Measurements from ENCODE around the gene CARD8. TPM values are rescaled to one million over a fixed set of nuclear protein-coding genes. Genes with fewer than 3 reads are reported as not detected.

Gene CARD8
- total and polyA plus RNA-seq, 2 of the 8 experiments (the other 6 are each of a cell fraction or from before 2014, with no cell fraction given), result 8.9 to 24.4 TPM

DNA sequence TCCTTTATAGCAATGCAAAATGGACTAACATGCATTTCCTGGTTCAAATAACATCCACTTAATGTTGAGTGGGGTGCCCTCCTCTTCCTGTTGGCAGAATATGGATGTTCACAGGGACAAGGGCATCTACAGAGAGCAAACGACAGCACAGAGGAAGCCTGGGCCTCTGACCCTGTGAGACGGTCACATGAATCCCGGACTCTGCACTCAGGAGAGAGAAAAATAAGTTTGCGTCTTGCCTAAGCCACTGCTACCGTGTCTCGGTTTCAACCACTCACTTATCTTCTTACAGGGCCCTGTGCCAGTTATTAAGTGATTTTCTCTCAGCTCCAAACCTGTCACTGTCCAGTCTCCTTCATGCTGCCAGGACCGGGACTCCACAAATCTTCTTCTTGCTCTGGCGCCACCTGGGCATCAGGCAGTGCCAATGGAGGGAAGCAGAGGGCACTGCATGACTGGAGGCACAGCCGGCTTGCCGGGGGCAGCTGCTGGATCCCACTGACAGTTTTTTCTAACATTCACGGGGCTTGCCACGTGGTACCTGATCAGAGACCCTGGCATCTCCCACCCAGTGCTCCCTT lies 97.4 kb downstream of the CARD8 start:
- Histone ChIP-seq H3K4ac (replicated peaks; ENCODE audit: insufficient read length, low read depth, low read length) (no peak overlapping the region), H2BK5ac (ENCODE audit: low read depth, low read length) (no peak overlapping the region), H2AK5ac (ENCODE audit: low read depth, low read length) (no peak overlapping the region), H3K36me3 (ENCODE audit: control insufficient read depth in 2 of 4, insufficient read depth in 4 of 4, low read length in 3 of 4) (peaks cover 6 to 38% (median 32%) of the 10 kb centered on the region in 4 experiments; a peak in 6 of 8 replicates), H3K27me3 (replicated peaks in 1 of 4; ENCODE audit: control insufficient read depth in 3 of 4, extremely low read depth in 1 of 4, insufficient read depth in 3 of 4, low read length in 3 of 4) (no peaks in the 10 kb centered on the region; a peak in 1 of 7 replicates), H4K8ac (ENCODE audit: extremely low read depth, insufficient read depth, low read length) (no peak overlapping the region), H3K9me3 (ENCODE audit: insufficient read depth in 2 of 2, low read depth in 1 of 2, low read length in 1 of 2) (no peaks in the 10 kb centered on the region), H3K23me2 (ENCODE audit: low read depth, low read length) (peaks cover 2% of the 10 kb centered on the region; the same call in 1 of the 2 replicates), H4K5ac (ENCODE audit: insufficient read length, low read depth, low read length) (no peak overlapping the region), H4K20me1 (replicated peaks in 1 of 2; ENCODE audit: control insufficient read depth in 1 of 2, insufficient read depth in 2 of 2, low read length in 2 of 2) (peaks cover 0 to 7% of the 10 kb centered on the region in 2 experiments), H3K4me2 (ENCODE audit: insufficient read depth in 1 of 2, low read depth in 2 of 2, low read length in 2 of 2) (no peak overlapping the region), H3K18ac (ENCODE audit: extremely low read depth, low read length) (no peak overlapping the region), H4K91ac (replicated peaks; ENCODE audit: insufficient read length, low read length) (no peak overlapping the region), H3K4me3 (ENCODE audit: extremely low read depth in 1 of 4, insufficient read depth in 2 of 4, low read depth in 3 of 4, low read length in 4 of 4) (no peak overlapping the region), H3K14ac (ENCODE audit: insufficient read length) (no peak overlapping the region), H3K56ac (replicated peaks; ENCODE audit: insufficient read length, low read depth, low read length) (no peak overlapping the region), H2BK120ac (replicated peaks; ENCODE audit: low read depth, low read length) (no peak overlapping the region), H2AFZ (ENCODE audit: low read length) (no peak overlapping the region), H3K79me1 (ENCODE audit: low read depth, low read length) (peaks cover 2% of the 10 kb centered on the region), H3K9ac (replicated peaks in 1 of 4; ENCODE audit: extremely low read depth in 1 of 4, low read depth in 3 of 4, low read length in 3 of 4) (no peak overlapping the region), H3K27ac (ENCODE audit: low read depth, low read length) (no peak overlapping the region), H2BK20ac (ENCODE audit: low read length) (no peak overlapping the region), H3K4me1 (replicated peaks in 1 of 4; ENCODE audit: control insufficient read depth in 3 of 4, insufficient read depth in 4 of 4, low read length in 3 of 4) (no peaks in the 10 kb centered on the region), H2BK12ac (ENCODE audit: low read depth, low read length) (no peak overlapping the region), H3K79me2 (ENCODE audit: control insufficient read depth in 1 of 2, insufficient read depth in 2 of 2, low read length in 2 of 2) (no peaks in the 10 kb centered on the region), H3K23ac (ENCODE audit: insufficient read length) (no peak overlapping the region), H2BK15ac (ENCODE audit: low read length) (no peak overlapping the region)
- POLR2A ChIA-PET (ENCODE audit: partially characterized antibody), result interaction anchor here (0.8 to 1.2 kb wide), 2 partner anchors 11 to 13 kb away, joined by 3 read pairs; no protein-coding TSS in a partner anchor
- no peak for FAIRE-seq
- CTCF ChIA-PET (ENCODE audit: partially characterized antibody), result interaction anchor here (0.7 to 1.2 kb wide), 3 partner anchors 33 to 49 kb away, joined by 3 to 4 read pairs (median 4); no protein-coding TSS in a partner anchor
- WGBS, 2 experiments (ENCODE audit: extremely low coverage in 1 of 2, insufficient coverage in 1 of 2, insufficient read length in 1 of 2, insufficient replicate concordance in 2 of 2, low coverage in 1 of 2, low lambda C conversion rate in 2 of 2, missing lambda C conversion rate in 1 of 2), result 90% methylated on average over 12 of the region's 12 CpGs; no CpG with 5 or more reads in 1 of the 2 experiments
- DNase-seq (ENCODE audit: low read depth in 1 of 2, low spot score in 2 of 2), result no peak
- TF ChIP-seq, protein P1, sequence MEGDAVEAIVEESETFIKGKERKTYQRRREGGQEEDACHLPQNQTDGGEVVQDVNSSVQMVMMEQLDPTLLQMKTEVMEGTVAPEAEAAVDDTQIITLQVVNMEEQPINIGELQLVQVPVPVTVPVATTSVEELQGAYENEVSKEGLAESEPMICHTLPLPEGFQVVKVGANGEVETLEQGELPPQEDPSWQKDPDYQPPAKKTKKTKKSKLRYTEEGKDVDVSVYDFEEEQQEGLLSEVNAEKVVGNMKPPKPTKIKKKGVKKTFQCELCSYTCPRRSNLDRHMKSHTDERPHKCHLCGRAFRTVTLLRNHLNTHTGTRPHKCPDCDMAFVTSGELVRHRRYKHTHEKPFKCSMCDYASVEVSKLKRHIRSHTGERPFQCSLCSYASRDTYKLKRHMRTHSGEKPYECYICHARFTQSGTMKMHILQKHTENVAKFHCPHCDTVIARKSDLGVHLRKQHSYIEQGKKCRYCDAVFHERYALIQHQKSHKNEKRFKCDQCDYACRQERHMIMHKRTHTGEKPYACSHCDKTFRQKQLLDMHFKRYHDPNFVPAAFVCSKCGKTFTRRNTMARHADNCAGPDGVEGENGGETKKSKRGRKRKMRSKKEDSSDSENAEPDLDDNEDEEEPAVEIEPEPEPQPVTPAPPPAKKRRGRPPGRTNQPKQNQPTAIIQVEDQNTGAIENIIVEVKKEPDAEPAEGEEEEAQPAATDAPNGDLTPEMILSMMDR (IDR thresholded peaks at IDR 0.05; ENCODE audit: control extremely low read depth in 1 of 3, insufficient read depth in 1 of 3, low read depth in 1 of 3, low read length in 3 of 3), result peak in 1 of 3 experiments; percentile 7; a peak in 1 of 4 replicates
- TF ChIP-seq NANOG (IDR thresholded peaks at IDR 0.05; ENCODE audit: insufficient read depth, low read depth, low read length, poor library complexity, severe bottlenecking), result no peak
- TF ChIP-seq POLR2A (IDR thresholded peaks at IDR 0.05; ENCODE audit: control extremely low read depth in 1 of 2, low read depth in 2 of 2, low read length in 2 of 2), result no peak

Data from H1 (cell line).